ENCODE results near the gene XKR7. TPM values are rescaled to one million over a fixed set of nuclear protein-coding genes. Genes with fewer than 3 reads are reported as not detected.

The XKR7 gene
- total and polyA plus RNA-seq, 2 donors: under 0.01 to 0.02 TPM

DNA sequence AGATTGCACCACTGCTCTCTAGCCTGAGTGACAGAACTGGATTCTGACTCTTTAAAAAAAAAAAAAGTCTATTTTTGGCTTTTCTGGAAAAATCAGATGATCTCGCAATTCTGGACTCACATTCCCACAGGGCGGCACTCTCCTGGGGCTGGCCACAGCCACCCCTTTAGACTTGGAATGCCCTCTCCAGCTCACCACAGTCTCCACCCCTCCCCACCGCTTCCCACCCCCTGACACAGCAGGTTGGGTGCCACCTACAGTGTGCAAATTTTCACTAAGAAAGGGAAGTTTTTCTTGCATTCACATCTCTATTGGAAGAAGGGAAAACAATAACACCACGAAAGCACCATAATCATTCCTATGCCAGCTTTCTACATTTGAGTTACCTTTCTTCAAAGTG, 31.5 kb upstream of the XKR7 start:
- H3K4me1 ChIP-seq (ENCODE audit: control insufficient read depth in 2 of 2, insufficient read depth in 2 of 2, low read length in 2 of 2): no peaks in the 10 kb centered on the region
- no peaks in the 10 kb centered on the region for H3K36me3 ChIP-seq (ENCODE audit: control insufficient read depth in 2 of 2, insufficient read depth in 2 of 2, low read length in 1 of 2)
- H3K9me3 ChIP-seq (ENCODE audit: control insufficient read depth in 2 of 2, insufficient read depth in 1 of 2, low read length in 1 of 2): no peaks in the 10 kb centered on the region
- H3K4me3 ChIP-seq (ENCODE audit: low read length in 2 of 2): no peak overlapping the region
- no peaks in the 10 kb centered on the region for H3K27me3 ChIP-seq (ENCODE audit: control insufficient read depth in 2 of 2, insufficient read depth in 1 of 2, low read length in 1 of 2)
- DNase-seq (ENCODE audit: low read depth in 6 of 9, low spot score in 9 of 9): no peak
- no peak overlapping the region for H3K27ac ChIP-seq (ENCODE audit: low read depth in 1 of 2, low read length in 1 of 2)
- WGBS: 91% methylated on average over 4 of the region's 4 CpGs

DNA sequence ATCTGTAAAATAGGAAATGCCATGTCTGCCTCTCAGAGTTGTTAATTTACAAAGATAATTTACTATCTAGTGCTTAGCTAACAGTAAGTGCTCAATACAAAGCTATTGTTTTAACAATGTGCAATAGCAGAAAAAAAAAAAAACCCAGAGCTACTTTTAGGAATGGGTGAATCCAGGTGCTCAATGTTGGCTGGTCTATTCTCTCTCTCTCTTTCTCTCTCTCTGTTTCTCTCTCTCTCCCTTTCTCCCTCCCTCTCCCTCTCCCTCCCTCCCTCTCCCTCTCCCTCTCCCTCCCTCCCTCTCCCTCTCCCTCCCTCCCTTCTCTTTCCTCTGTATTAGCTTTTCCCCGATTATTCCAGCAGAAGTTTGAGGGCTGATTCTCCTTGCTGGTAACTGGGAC, 30.1 kb upstream of the XKR7 start:
- Histone ChIP-seq H3K4me1 (ENCODE audit: control insufficient read depth in 2 of 2, insufficient read depth in 2 of 2, low read length in 2 of 2) (no peaks in the 10 kb centered on the region), H3K27ac (ENCODE audit: low read depth in 1 of 2, low read length in 1 of 2) (no peak overlapping the region), H3K27me3 (ENCODE audit: control insufficient read depth in 2 of 2, insufficient read depth in 1 of 2, low read length in 1 of 2) (no peaks in the 10 kb centered on the region), H3K9me3 (ENCODE audit: control insufficient read depth in 2 of 2, insufficient read depth in 1 of 2, low read length in 1 of 2) (no peaks in the 10 kb centered on the region), H3K36me3 (ENCODE audit: control insufficient read depth in 2 of 2, insufficient read depth in 2 of 2, low read length in 1 of 2) (peaks cover 0 to 3% of the 10 kb centered on the region in 2 donors), H3K4me3 (ENCODE audit: low read length in 2 of 2) (no peak overlapping the region)
- 86% methylated on average over 1 of the region's 1 CpG for WGBS
- DNase-seq (ENCODE audit: low read depth in 6 of 9, low spot score in 9 of 9): no peak

DNA sequence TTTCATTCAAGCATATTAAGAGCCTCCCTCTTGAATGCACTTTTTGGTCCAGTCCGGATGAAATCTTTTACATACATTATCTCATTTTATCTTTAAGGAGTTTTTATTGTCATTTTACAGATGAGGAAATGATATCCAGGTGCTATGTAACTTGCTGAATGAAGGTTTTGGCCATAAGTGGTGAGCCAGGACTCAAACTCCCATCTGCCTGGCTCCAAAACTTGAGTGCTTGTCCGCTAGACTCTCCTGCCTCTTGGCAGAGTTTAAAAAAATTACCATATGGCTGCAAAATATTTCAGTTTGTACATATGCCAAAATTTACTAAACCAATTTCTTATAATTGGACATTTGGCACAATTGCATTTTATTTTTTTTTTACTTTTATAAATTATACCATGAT, 28.3 kb upstream of the XKR7 start:
- no peak for DNase-seq (ENCODE audit: low read depth in 6 of 9, low spot score in 9 of 9)
- H3K36me3 ChIP-seq (ENCODE audit: control insufficient read depth in 2 of 2, insufficient read depth in 2 of 2, low read length in 1 of 2): peaks cover 5 to 10% of the 10 kb centered on the region in 2 donors
- H3K27me3 ChIP-seq (ENCODE audit: control insufficient read depth in 2 of 2, insufficient read depth in 1 of 2, low read length in 1 of 2): no peaks in the 10 kb centered on the region
- no peaks in the 10 kb centered on the region for H3K4me1 ChIP-seq (ENCODE audit: control insufficient read depth in 2 of 2, insufficient read depth in 2 of 2, low read length in 2 of 2)
- H3K4me3 ChIP-seq (ENCODE audit: low read length in 2 of 2): no peak overlapping the region
- WGBS: 100% methylated on average over 2 of the region's 2 CpGs
- no peak overlapping the region for H3K27ac ChIP-seq (ENCODE audit: low read depth in 1 of 2, low read length in 1 of 2)
- no peaks in the 10 kb centered on the region for H3K9me3 ChIP-seq (ENCODE audit: control insufficient read depth in 2 of 2, insufficient read depth in 1 of 2, low read length in 1 of 2)

DNA sequence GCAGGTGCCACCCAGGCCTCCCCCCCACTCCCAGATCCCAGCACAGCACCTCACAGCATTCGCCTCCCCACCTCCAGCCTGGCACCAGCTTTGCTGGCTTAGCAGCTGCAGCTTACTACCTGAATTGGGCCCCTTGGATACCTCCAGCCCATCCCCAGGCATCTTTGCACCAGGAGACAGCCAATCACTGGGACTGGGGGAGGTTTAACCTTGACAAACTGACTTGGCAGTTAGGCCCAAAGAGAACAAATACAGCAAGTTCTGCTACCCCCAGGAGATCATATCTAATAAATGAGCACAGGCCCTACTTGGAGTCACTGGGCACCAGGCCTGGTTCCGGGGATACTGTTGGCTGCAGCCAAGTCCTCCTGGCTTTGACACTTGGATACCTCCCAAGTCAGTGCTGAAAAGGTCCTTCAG, 24.9 kb upstream of the XKR7 start:
- H3K27me3 ChIP-seq (ENCODE audit: control insufficient read depth in 2 of 2, insufficient read depth in 1 of 2, low read length in 1 of 2): no peaks in the 10 kb centered on the region
- peaks cover 38 to 43% of the 10 kb centered on the region in 2 donors for H3K36me3 ChIP-seq (ENCODE audit: control insufficient read depth in 2 of 2, insufficient read depth in 2 of 2, low read length in 1 of 2)
- DNase-seq (ENCODE audit: low read depth in 6 of 9, low spot score in 9 of 9): no peak
- no peaks in the 10 kb centered on the region for H3K4me1 ChIP-seq (ENCODE audit: control insufficient read depth in 2 of 2, insufficient read depth in 2 of 2, low read length in 2 of 2)
- no peak overlapping the region for H3K27ac ChIP-seq (ENCODE audit: low read depth in 1 of 2, low read length in 1 of 2)
- 95% methylated on average over 2 of the region's 2 CpGs for WGBS
- peaks cover under 1 to 1% of the 10 kb centered on the region in 2 donors for H3K9me3 ChIP-seq (ENCODE audit: control insufficient read depth in 2 of 2, insufficient read depth in 1 of 2, low read length in 1 of 2)
- H3K4me3 ChIP-seq (ENCODE audit: low read length in 2 of 2): no peak overlapping the region

DNA sequence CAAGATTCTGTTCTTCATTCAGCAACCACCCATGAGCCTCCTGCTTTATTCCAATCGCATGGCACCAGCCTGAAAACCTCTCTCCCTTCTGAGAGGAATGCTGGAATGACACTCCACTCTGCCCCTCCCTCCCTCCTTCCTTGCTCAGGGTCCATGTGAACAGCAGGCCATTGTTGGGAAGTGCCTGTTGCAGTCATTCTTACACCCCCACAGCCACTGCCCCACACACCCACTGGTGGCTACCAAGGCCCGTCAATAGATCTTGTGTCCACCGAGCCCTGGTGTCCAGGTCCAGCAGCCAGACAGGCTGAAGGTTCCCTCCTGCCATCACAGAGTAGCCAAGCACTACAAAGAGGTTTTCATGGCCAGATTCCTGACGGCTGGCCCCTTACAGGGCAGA, 22.6 kb upstream of the XKR7 start:
- no peak overlapping the region for H3K27ac ChIP-seq (ENCODE audit: low read depth in 1 of 2, low read length in 1 of 2)
- H3K4me1 ChIP-seq (ENCODE audit: control insufficient read depth in 2 of 2, insufficient read depth in 2 of 2, low read length in 2 of 2): peaks cover 0 to 1% of the 10 kb centered on the region in 2 donors
- peaks cover 51 to 57% of the 10 kb centered on the region in 2 donors for H3K36me3 ChIP-seq (ENCODE audit: control insufficient read depth in 2 of 2, insufficient read depth in 2 of 2, low read length in 1 of 2)
- H3K4me3 ChIP-seq (ENCODE audit: low read length in 2 of 2): no peak overlapping the region
- WGBS: 96% methylated on average over 4 of the region's 4 CpGs
- no peak for DNase-seq (ENCODE audit: low read depth in 6 of 9, low spot score in 9 of 9)
- no peaks in the 10 kb centered on the region for H3K27me3 ChIP-seq (ENCODE audit: control insufficient read depth in 2 of 2, insufficient read depth in 1 of 2, low read length in 1 of 2)
- H3K9me3 ChIP-seq (ENCODE audit: control insufficient read depth in 2 of 2, insufficient read depth in 1 of 2, low read length in 1 of 2): peaks cover 3 to 4% of the 10 kb centered on the region in 2 donors

DNA sequence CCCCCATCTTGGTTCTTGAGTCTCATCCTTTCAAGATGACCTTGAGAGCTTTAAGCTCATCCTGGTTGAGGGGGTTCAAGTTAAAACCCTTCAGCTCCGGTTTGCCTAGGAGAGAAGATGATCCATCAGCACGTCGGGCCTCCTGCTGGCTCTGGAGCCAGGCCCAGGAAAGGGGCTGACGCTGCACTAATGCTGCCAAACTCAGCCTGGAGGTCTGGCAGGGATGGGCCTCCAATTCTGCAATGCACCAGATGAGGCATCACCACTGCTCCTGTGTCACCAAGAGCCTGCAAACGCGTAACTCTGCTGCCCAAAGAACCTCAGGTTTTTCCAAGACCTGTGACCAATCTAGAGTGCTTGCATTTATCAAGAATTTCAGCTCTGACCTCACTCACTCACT, 22.2 kb upstream of the XKR7 start:
- Histone ChIP-seq H3K27me3 (ENCODE audit: control insufficient read depth in 2 of 2, insufficient read depth in 1 of 2, low read length in 1 of 2) (no peaks in the 10 kb centered on the region), H3K36me3 (ENCODE audit: control insufficient read depth in 2 of 2, insufficient read depth in 2 of 2, low read length in 1 of 2) (peaks cover 51 to 60% of the 10 kb centered on the region in 2 donors), H3K4me1 (ENCODE audit: control insufficient read depth in 2 of 2, insufficient read depth in 2 of 2, low read length in 2 of 2) (peaks cover 3 to 5% of the 10 kb centered on the region in 2 donors), H3K27ac (ENCODE audit: low read depth in 1 of 2, low read length in 1 of 2) (no peak overlapping the region), H3K9me3 (ENCODE audit: control insufficient read depth in 2 of 2, insufficient read depth in 1 of 2, low read length in 1 of 2) (peaks cover 3 to 4% of the 10 kb centered on the region in 2 donors), H3K4me3 (ENCODE audit: low read length in 2 of 2) (no peak overlapping the region)
- no peak for DNase-seq (ENCODE audit: low read depth in 6 of 9, low spot score in 9 of 9)
- WGBS: 95% methylated on average over 6 of the region's 6 CpGs

DNA sequence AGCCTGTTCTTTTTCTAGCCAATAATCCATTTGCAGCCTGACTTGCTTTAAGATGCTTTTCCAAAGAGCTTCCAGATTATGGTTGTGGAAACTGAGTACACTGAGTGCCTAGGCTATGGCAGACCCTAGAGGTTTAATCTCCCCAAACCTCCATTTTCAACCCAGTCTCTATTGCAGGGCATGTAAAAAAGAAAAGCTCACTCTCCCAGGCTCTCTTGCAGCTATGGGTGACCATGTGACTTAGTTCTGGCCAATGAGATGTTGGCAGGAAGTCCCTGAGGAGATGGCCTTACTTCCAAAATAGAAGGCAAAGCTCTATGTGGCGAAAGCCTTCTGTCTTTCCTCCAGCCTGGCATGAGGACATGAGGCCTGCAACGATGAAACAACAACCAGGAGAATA, 19.9 kb upstream of the XKR7 start:
- WGBS: over 99% methylated on average over 2 of the region's 2 CpGs
- Histone ChIP-seq H3K4me3 (ENCODE audit: low read length in 2 of 2) (no peak overlapping the region), H3K27ac (ENCODE audit: low read depth in 1 of 2, low read length in 1 of 2) (no peak overlapping the region), H3K27me3 (ENCODE audit: control insufficient read depth in 2 of 2, insufficient read depth in 1 of 2, low read length in 1 of 2) (no peaks in the 10 kb centered on the region), H3K4me1 (ENCODE audit: control insufficient read depth in 2 of 2, insufficient read depth in 2 of 2, low read length in 2 of 2) (peaks cover 9 to 11% of the 10 kb centered on the region in 2 donors), H3K9me3 (ENCODE audit: control insufficient read depth in 2 of 2, insufficient read depth in 1 of 2, low read length in 1 of 2) (peaks cover 3 to 4% of the 10 kb centered on the region in 2 donors), H3K36me3 (ENCODE audit: control insufficient read depth in 2 of 2, insufficient read depth in 2 of 2, low read length in 1 of 2) (peaks cover 51 to 56% of the 10 kb centered on the region in 2 donors)
- DNase-seq (ENCODE audit: low read depth in 6 of 9, low spot score in 9 of 9): no peak

DNA sequence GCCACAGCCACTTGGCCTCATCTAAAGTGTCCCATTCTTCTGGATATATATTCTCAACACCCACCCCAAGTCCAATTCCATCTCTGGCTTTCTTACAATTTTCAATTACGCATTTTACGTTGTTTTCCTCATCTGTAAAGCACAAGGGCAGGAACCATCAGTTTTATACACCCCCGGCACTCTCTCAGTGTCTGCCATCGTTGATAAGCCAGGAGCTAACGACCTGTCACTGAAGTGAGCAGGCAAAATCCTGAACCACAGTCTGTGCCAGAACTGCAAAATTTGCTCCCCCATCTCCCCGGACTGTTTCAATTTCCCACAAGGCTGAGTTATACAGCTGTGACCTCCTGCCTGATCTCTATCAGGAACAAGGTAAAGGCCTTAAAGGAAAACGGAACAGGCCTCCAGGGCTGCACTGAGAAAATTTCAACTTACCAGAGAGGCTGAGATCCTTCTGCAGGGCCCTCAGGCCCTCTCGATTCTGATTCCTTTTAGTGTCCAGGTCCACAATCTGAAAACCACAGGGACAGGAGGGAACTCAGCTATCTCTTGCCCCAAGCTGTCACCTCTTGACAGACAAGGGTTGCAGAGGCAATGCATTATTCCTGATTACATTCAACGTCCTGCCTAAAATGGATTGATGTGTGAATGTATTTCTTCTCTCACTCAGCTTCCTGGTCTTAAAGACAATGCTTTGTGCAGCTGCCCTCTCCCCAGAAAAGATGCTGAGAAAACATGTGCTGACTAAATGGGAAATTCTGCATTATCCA, 17.9 kb upstream of the XKR7 start:
- Histone ChIP-seq H3K4me3 (ENCODE audit: low read length in 2 of 2) (no peak overlapping the region), H3K36me3 (ENCODE audit: control insufficient read depth in 2 of 2, insufficient read depth in 2 of 2, low read length in 1 of 2) (peaks cover 41 to 46% of the 10 kb centered on the region in 2 donors), H3K9me3 (ENCODE audit: control insufficient read depth in 2 of 2, insufficient read depth in 1 of 2, low read length in 1 of 2) (peaks cover 3 to 4% of the 10 kb centered on the region in 2 donors), H3K27me3 (ENCODE audit: control insufficient read depth in 2 of 2, insufficient read depth in 1 of 2, low read length in 1 of 2) (no peaks in the 10 kb centered on the region), H3K4me1 (ENCODE audit: control insufficient read depth in 2 of 2, insufficient read depth in 2 of 2, low read length in 2 of 2) (peaks cover 9 to 11% of the 10 kb centered on the region in 2 donors), H3K27ac (ENCODE audit: low read depth in 1 of 2, low read length in 1 of 2) (no peak overlapping the region)
- no peak for DNase-seq (ENCODE audit: low read depth in 6 of 9, low spot score in 9 of 9)
- WGBS: 88% methylated on average over 9 of the region's 9 CpGs

DNA sequence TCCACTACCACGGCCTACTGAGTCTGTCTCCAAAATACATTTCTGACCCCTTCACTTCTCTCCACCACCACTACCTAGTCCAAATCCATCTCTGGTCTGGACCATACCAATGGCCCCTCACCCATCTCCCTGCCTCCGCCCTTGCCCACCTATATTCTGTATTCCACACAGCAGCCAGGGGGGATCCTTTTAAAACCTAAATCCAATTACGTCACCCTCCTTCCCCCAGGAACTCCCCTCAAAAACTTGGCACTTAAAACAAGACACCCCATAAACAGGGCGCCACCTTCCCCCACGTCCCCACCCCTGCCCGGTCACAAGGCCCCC, 16.8 kb upstream of the XKR7 start:
- Histone ChIP-seq H3K27ac (ENCODE audit: low read depth in 1 of 2, low read length in 1 of 2) (no peak overlapping the region), H3K36me3 (ENCODE audit: control insufficient read depth in 2 of 2, insufficient read depth in 2 of 2, low read length in 1 of 2) (peaks cover 30 to 35% of the 10 kb centered on the region in 2 donors), H3K27me3 (ENCODE audit: control insufficient read depth in 2 of 2, insufficient read depth in 1 of 2, low read length in 1 of 2) (peaks cover 0 to 2% of the 10 kb centered on the region in 2 donors), H3K4me1 (ENCODE audit: control insufficient read depth in 2 of 2, insufficient read depth in 2 of 2, low read length in 2 of 2) (peaks cover 9 to 11% of the 10 kb centered on the region in 2 donors), H3K9me3 (ENCODE audit: control insufficient read depth in 2 of 2, insufficient read depth in 1 of 2, low read length in 1 of 2) (peaks cover 3 to 4% of the 10 kb centered on the region in 2 donors), H3K4me3 (ENCODE audit: low read length in 2 of 2) (peak overlapping the region; percentile 85 to 86)
- DNase-seq (ENCODE audit: low read depth in 6 of 9, low spot score in 9 of 9): no peak
- WGBS: 13% methylated on average over 6 of the region's 6 CpGs

Data from thymus (tissue), 11 donors.